Measurements from ENCODE around the gene TMEM130. TPM values are rescaled to one million over a fixed set of nuclear protein-coding genes. Genes with fewer than 3 reads are reported as not detected.

The TMEM130 gene
- total and polyA plus RNA-seq, 10 of the 15 experiments (the other 5 are each of a cell fraction or from before 2014, with no cell fraction given) = 0.04 to 0.15 (median 0.11) TPM; not detected in 7

DNA sequence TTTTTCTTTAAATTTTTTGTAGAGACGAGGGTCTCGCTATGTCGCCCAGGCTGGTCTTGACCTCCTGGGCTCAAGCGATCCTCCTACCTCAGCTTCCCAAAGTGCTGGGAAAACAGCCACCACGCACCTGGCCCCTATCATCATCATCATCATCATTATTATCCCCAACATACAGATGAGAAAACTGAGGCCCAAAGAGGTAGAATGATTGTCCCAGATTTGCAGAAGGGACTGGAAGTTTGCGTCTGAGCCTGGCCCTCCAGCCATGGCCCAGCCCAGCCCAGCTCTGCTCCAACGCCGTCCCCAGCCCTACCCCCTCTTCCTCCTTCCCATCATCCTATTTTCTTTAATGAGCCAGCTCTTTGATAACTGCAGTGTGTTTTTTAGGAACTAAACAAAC, 34.9 kb downstream of the TMEM130 start:
- TF ChIP-seq, protein P1, sequence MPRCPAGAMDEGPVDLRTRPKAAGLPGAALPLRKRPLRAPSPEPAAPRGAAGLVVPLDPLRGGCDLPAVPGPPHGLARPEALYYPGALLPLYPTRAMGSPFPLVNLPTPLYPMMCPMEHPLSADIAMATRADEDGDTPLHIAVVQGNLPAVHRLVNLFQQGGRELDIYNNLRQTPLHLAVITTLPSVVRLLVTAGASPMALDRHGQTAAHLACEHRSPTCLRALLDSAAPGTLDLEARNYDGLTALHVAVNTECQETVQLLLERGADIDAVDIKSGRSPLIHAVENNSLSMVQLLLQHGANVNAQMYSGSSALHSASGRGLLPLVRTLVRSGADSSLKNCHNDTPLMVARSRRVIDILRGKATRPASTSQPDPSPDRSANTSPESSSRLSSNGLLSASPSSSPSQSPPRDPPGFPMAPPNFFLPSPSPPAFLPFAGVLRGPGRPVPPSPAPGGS (IDR thresholded peaks at IDR 0.05; ENCODE audit: borderline replicate concordance, insufficient read depth, low read depth, low read length, poor library complexity, severe bottlenecking) = no peak
- TF ChIP-seq NR2C2 (IDR thresholded peaks at IDR 0.05; ENCODE audit: borderline replicate concordance, control insufficient read depth, insufficient read length, low read depth) (no peak), POU2F2 (IDR thresholded peaks at IDR 0.05; ENCODE audit: borderline replicate concordance, low read depth, low read length) (no peak), HCFC1 (IDR thresholded peaks at IDR 0.05; ENCODE audit: low read length) (no peak), POLR2AphosphoS2 (IDR thresholded peaks at IDR 0.05; ENCODE audit: low read depth, low read length) (no peak)
- intact Hi-C loops (cut with micrococcal nuclease; ENCODE audit: unreplicated experiment) = no loop called here
- no peak for FAIRE-seq

More for the DNA sequence above, 34.9 kb downstream of the TMEM130 start:
- no peaks in the 10 kb centered on the region for H3K27me3 ChIP-seq (replicated peaks in 1 of 2; ENCODE audit: control insufficient read depth in 2 of 2, insufficient read depth in 2 of 2, low read length in 1 of 2)
- ATAC-seq (no peak), DNase-seq (ENCODE audit: low read depth, low spot score) (no peak)
- no TSS peak for BruUV-seq (replicated peaks)
- ChIA-PET CTCF (interaction anchor here (0.6 to 1.2 kb wide), 5 partner anchors 59 to 843 kb away, joined by 3 to 8 read pairs (median 4); no protein-coding TSS in a partner anchor), POLR2A (no interaction called here), RAD21 (ENCODE audit: unreplicated experiment) (no interaction called here), SMC1A (ENCODE audit: uncharacterized antibody, unreplicated experiment) (interaction anchor here (1.0 to 1.4 kb wide), 4 partner anchors 64 to 99 kb away, joined by 3 to 5 read pairs (median 4); no protein-coding TSS in a partner anchor)
- no peak overlapping the region for H3K27ac ChIP-seq (ENCODE audit: control insufficient read depth, insufficient read depth)
- no peak overlapping the region for H3K9ac ChIP-seq (ENCODE audit: control insufficient read depth, insufficient read depth, low read length)
- in situ Hi-C loops (cut with MboI) = no loop called here
- H3K4me1 ChIP-seq (ENCODE audit: control insufficient read depth, insufficient read depth, low read length) = no peaks in the 10 kb centered on the region; the same call in 1 of the 2 replicates
- no peak overlapping the region for H3K4me3 ChIP-seq
- H4K20me1 ChIP-seq (ENCODE audit: control insufficient read depth, insufficient read depth) = no peaks in the 10 kb centered on the region
- no peaks in the 10 kb centered on the region for H3K36me3 ChIP-seq (ENCODE audit: control insufficient read depth in 2 of 2, insufficient read depth in 2 of 2, low read length in 1 of 2)
- H2AFZ ChIP-seq (ENCODE audit: control insufficient read depth, low read depth, low read length) = no peak overlapping the region
- no peaks in the 10 kb centered on the region for H3K9me3 ChIP-seq (replicated peaks; ENCODE audit: control insufficient read depth, insufficient read depth, low read length)
- H3K79me2 ChIP-seq (ENCODE audit: control insufficient read depth, insufficient read depth, low read length) = no peaks in the 10 kb centered on the region
- 45% methylated on average over 8 of the region's 8 CpGs for WGBS (ENCODE audit: insufficient coverage, insufficient replicate concordance, low lambda C conversion rate, missing lambda C conversion rate)
- no peak overlapping the region for H3K4me2 ChIP-seq (ENCODE audit: control insufficient read depth, insufficient read depth)

Data from GM12878 (cell line).